HepG2 (cell line): ENCODE results near the gene CCNT2. TPM values are rescaled to one million over a fixed set of nuclear protein-coding genes. Genes with fewer than 3 reads are reported as not detected.

Experiments used
- CCDC6 ChIP-seq: sonication (generic); formaldehyde crosslinking; IDR thresholded peaks from 2 replicates; pipeline ENCODE4 v1.8.1; 2022; ENCODE audit warnings: mild to moderate bottlenecking, missing genetic modification reagents, moderate library complexity
- GLI4 ChIP-seq: sonication (generic); formaldehyde crosslinking; IDR thresholded peaks from 2 replicates; pipeline ENCODE4 v1.5.1; 2020; ENCODE audit warnings: missing genetic modification reagents, mild to moderate bottlenecking, moderate library complexity, borderline replicate concordance
- HNRNPLL ChIP-seq: fragments of 200-400 bp; formaldehyde crosslinking; IDR thresholded peaks from 2 replicates; pipeline ENCODE4 v1.6.1; 2017; ENCODE audit warnings: mild to moderate bottlenecking, low read depth, low read length; ENCODE audit not compliant: poor library complexity, severe bottlenecking
- KDM6A ChIP-seq: IDR thresholded peaks from 2 replicates; pipeline ENCODE4 v1.6.1; 2016; ENCODE audit warnings: low read depth
- POGZ ChIP-seq: sonication (generic); formaldehyde crosslinking; IDR thresholded peaks from 2 replicates; pipeline ENCODE4 v1.4.0; 2020; ENCODE audit warnings: mild to moderate bottlenecking, missing genetic modification reagents
- SPEN ChIP-seq: sonication (generic); formaldehyde crosslinking; IDR thresholded peaks from 2 replicates; pipeline ENCODE4 v1.5.1; 2020; ENCODE audit warnings: low read depth, mild to moderate bottlenecking, missing genetic modification reagents
- ZNF282 ChIP-seq: fragments of 450-650 bp; IDR thresholded peaks from 2 replicates; pipeline ENCODE4 v1.6.1; 2018; ENCODE audit not compliant: partially characterized antibody
- ZNF30 ChIP-seq: sonication (generic); formaldehyde crosslinking; IDR thresholded peaks from 2 replicates; pipeline ENCODE4 v1.5.0; 2020; ENCODE audit warnings: mild to moderate bottlenecking, missing genetic modification reagents
- ZNF446 ChIP-seq: sonication (generic); formaldehyde crosslinking; IDR thresholded peaks from 2 replicates; pipeline ENCODE4 v1.5.0; 2020; ENCODE audit warnings: mild to moderate bottlenecking, missing genetic modification reagents
- ZNF772 ChIP-seq: sonication (generic); formaldehyde crosslinking; IDR thresholded peaks from 2 replicates; pipeline ENCODE4 v1.5.0; 2020; ENCODE audit warnings: mild to moderate bottlenecking, missing genetic modification reagents
- ZNF839 ChIP-seq: sonication (generic); formaldehyde crosslinking; IDR thresholded peaks from 2 replicates; pipeline ENCODE4 v1.4.0; 2020; ENCODE audit warnings: missing genetic modification reagents, mild to moderate bottlenecking, borderline replicate concordance
- ZNF850 ChIP-seq: sonication (generic); formaldehyde crosslinking; conservative IDR thresholded peaks from 2 replicates; pipeline ENCODE4 v1.9.0; 2021; ENCODE audit warnings: mild to moderate bottlenecking, missing genetic modification reagents
- ZNF883 ChIP-seq: sonication (generic); formaldehyde crosslinking; IDR thresholded peaks from 2 replicates; pipeline ENCODE4 v1.5.1; 2020; ENCODE audit warnings: mild to moderate bottlenecking, missing genetic modification reagents; ENCODE audit errors: not compliant biosample characterization
- polyA plus RNA-seq, 8 experiments: library from polyadenylated mRNA; depleted of rRNA in 3 of 8; stranded (reverse) in 7 of 8; unstranded in 1 of 8; fragments of >200 nt; fragmentation: Illumina TruSeq in 4 of 8; extraction: Trizol in 4 of 8; gene quantifications; 2 replicates each; pipeline versions ENCODE4 v1.2.1 to v1.2.3, GENCODE V29; 2011 to 2016; ENCODE audit warnings: low read depth in 4 of 8, missing spikeins in 1 of 8, mixed read lengths in 1 of 8; ENCODE audit not compliant: insufficient read depth in 1 of 8
- total RNA-seq, 5 experiments: library from RNA; depleted of rRNA; stranded (reverse); fragments of >200 nt; fragmentation: Illumina TruSeq; extraction: Trizol; gene quantifications; 2 replicates each; pipeline ENCODE4 v1.2.3, GENCODE V29; 2016; ENCODE audit warnings: low read depth in 1 of 5
- TF ChIP-seq, protein P1 (sequence below): sonication (generic); formaldehyde crosslinking; IDR thresholded peaks from 2 replicates; pipeline ENCODE4 v1.8.1; 2023; ENCODE audit warnings: mild to moderate bottlenecking, inconsistent platforms, moderate library complexity, missing genetic modification reagents, borderline replicate concordance
- TF ChIP-seq, protein P2 (sequence below): sonication (generic); formaldehyde crosslinking; IDR thresholded peaks from 2 replicates; pipeline ENCODE4 v1.4.0; 2020; ENCODE audit warnings: missing genetic modification reagents
- TF ChIP-seq, protein P3 (sequence below): sonication (generic); formaldehyde crosslinking; IDR thresholded peaks from 2 replicates; pipeline ENCODE4 v1.5.1; 2020; ENCODE audit warnings: mild to moderate bottlenecking, missing genetic modification reagents, moderate library complexity
- TF ChIP-seq, protein P4 (sequence below): sonication (generic); formaldehyde crosslinking; IDR thresholded peaks from 2 replicates; pipeline ENCODE4 v1.4.0; 2020; ENCODE audit warnings: missing genetic modification reagents, mild to moderate bottlenecking, borderline replicate concordance
- TF ChIP-seq, protein P5 (sequence below): IDR thresholded peaks from 2 replicates; pipeline ENCODE4 v1.6.1; 2016; ENCODE audit warnings: missing compliant biosample characterization, missing genetic modification reagents, borderline replicate concordance

Gene CCNT2
- total and polyA plus RNA-seq, 2 of the 13 experiments (the other 11 are each of a cell fraction or from before 2014, with no cell fraction given): 22.1 to 34.4 TPM

DNA sequence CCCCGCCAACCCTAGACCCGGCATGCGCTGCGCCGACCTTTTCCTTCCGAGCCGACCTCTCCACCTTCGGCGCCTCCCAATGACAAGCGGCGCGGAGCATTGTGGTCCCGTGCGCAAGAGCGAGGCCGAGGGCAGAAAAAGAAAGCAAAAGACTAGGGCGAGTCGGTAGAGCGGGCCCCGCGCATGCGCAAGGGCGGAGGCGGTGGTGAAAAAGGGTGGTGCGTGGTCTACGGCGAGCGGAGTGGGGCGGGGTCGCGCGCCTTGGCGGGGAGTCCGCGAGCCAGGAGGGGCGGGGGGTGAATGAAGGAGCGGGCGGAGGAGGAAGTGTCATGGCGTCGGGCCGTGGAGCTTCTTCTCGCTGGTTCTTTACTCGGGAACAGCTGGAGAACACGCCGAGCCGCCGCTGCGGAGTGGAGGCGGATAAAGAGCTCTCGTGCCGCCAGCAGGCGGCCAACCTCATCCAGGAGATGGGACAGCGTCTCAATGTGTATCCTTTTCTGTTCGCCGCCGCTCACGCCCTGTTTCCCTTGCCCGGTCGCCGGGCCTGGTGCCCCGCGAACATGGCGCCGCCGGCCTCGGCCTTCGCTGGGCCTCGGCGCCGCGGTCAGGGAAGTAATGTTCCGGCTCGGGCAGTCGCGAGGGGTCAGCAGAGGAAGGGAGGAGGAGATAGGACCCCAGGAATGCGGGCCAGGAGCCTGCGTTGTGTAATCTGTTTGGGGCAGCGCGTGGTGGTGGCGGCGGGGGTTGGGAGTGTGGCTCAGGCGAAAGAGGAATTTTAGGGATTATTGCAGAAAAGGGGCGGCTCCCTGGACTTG is at the start of gene CCNT2 (continued):
- no peak for TF ChIP-seq ZNF883 (CRISPR knock-in tag)
- peak; percentile 76 for TF ChIP-seq ZNF772 (CRISPR knock-in tag)
- TF ChIP-seq ZNF282: no peak
- TF ChIP-seq, protein P1, sequence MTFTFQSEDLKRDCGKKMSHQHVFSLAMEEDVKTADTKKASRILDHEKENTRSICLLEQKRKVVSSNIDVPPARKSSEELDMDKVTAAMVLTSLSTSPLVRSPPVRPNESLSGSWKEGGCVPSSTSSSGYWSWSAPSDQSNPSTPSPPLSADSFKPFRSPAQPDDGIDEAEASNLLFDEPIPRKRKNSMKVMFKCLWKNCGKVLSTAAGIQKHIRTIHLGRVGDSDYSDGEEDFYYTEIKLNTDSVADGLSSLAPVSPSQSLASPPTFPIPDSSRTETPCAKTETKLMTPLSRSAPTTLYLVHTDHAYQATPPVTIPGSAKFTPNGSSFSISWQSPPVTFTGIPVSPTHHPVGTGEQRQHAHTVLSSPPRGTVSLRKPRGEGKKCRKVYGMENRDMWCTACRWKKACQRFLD (CRISPR knock-in tag): 0 out of 2 replicates have a peak, but pooled peaks have one; percentile 62
- TF ChIP-seq SPEN: peak; percentile 91
- TF ChIP-seq KDM6A (CRISPR knock-in tag): peak; percentile 17; the same call in 1 of the 2 replicates
- TF ChIP-seq HNRNPLL: peak; percentile 66
- TF ChIP-seq ZNF30: no peak
- TF ChIP-seq ZNF839 (CRISPR knock-in tag): no peak
- TF ChIP-seq ZNF446 (CRISPR knock-in tag): 0 out of 2 replicates have a peak, but pooled peaks have one; percentile 58
- TF ChIP-seq, protein P2, sequence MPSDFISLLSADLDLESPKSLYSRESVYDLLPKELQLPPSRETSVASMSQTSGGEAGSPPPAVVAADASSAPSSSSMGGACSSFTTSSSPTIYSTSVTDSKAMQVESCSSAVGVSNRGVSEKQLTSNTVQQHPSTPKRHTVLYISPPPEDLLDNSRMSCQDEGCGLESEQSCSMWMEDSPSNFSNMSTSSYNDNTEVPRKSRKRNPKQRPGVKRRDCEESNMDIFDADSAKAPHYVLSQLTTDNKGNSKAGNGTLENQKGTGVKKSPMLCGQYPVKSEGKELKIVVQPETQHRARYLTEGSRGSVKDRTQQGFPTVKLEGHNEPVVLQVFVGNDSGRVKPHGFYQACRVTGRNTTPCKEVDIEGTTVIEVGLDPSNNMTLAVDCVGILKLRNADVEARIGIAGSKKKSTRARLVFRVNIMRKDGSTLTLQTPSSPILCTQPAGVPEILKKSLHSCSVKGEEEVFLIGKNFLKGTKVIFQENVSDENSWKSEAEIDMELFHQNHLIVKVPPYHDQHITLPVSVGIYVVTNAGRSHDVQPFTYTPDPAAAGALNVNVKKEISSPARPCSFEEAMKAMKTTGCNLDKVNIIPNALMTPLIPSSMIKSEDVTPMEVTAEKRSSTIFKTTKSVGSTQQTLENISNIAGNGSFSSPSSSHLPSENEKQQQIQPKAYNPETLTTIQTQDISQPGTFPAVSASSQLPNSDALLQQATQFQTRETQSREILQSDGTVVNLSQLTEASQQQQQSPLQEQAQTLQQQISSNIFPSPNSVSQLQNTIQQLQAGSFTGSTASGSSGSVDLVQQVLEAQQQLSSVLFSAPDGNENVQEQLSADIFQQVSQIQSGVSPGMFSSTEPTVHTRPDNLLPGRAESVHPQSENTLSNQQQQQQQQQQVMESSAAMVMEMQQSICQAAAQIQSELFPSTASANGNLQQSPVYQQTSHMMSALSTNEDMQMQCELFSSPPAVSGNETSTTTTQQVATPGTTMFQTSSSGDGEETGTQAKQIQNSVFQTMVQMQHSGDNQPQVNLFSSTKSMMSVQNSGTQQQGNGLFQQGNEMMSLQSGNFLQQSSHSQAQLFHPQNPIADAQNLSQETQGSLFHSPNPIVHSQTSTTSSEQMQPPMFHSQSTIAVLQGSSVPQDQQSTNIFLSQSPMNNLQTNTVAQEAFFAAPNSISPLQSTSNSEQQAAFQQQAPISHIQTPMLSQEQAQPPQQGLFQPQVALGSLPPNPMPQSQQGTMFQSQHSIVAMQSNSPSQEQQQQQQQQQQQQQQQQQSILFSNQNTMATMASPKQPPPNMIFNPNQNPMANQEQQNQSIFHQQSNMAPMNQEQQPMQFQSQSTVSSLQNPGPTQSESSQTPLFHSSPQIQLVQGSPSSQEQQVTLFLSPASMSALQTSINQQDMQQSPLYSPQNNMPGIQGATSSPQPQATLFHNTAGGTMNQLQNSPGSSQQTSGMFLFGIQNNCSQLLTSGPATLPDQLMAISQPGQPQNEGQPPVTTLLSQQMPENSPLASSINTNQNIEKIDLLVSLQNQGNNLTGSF (CRISPR knock-in tag): peak; percentile 78; the same call in 1 of the 2 replicates
- TF ChIP-seq POGZ (CRISPR knock-in tag): peak; percentile 95
- TF ChIP-seq, protein P3, sequence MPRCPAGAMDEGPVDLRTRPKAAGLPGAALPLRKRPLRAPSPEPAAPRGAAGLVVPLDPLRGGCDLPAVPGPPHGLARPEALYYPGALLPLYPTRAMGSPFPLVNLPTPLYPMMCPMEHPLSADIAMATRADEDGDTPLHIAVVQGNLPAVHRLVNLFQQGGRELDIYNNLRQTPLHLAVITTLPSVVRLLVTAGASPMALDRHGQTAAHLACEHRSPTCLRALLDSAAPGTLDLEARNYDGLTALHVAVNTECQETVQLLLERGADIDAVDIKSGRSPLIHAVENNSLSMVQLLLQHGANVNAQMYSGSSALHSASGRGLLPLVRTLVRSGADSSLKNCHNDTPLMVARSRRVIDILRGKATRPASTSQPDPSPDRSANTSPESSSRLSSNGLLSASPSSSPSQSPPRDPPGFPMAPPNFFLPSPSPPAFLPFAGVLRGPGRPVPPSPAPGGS (CRISPR knock-in tag): no peak
- no peak for TF ChIP-seq GLI4
- TF ChIP-seq, protein P4, sequence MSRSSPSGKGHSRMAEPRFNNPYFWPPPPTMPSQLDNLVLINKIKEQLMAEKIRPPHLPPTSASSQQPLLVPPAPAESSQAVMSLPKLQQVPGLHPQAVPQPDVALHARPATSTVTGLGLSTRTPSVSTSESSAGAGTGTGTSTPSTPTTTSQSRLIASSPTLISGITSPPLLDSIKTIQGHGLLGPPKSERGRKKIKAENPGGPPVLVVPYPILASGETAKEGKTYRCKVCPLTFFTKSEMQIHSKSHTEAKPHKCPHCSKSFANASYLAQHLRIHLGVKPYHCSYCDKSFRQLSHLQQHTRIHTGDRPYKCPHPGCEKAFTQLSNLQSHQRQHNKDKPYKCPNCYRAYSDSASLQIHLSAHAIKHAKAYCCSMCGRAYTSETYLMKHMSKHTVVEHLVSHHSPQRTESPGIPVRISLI (CRISPR knock-in tag): no peak; the same call in 1 of the 2 replicates
- peak; percentile 48; the same call in 1 of the 2 replicates for TF ChIP-seq CCDC6 (CRISPR knock-in tag)
- TF ChIP-seq ZNF850 (CRISPR knock-in tag): 0 out of 2 replicates have a peak, but pooled peaks have one; percentile 75
- TF ChIP-seq, protein P5, sequence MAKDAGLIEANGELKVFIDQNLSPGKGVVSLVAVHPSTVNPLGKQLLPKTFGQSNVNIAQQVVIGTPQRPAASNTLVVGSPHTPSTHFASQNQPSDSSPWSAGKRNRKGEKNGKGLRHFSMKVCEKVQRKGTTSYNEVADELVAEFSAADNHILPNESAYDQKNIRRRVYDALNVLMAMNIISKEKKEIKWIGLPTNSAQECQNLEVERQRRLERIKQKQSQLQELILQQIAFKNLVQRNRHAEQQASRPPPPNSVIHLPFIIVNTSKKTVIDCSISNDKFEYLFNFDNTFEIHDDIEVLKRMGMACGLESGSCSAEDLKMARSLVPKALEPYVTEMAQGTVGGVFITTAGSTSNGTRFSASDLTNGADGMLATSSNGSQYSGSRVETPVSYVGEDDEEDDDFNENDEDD (CRISPR knock-in tag): peak; percentile 87; the same call in 1 of the 2 replicates
